ENCODE data around the gene TFCP2L1. TPM values are rescaled to one million over a fixed set of nuclear protein-coding genes. Genes with fewer than 3 reads are reported as not detected.

The TFCP2L1 gene
- total RNA-seq (2014; rRNA removed; shearing (Covaris generic)): 0.04 and 0.05 TPM in 2 replicates

GRCh38 chr2:121284463-121285449 lies at the start of gene TFCP2L1:
TFCP2L1 (minus strand) TSS chr2:121285202; CDS start chr2:121285109, 93 bp downstream.

Other genes with a start within 250 kb of the TFCP2L1 start
- not detected in 2 replicates for gene RNU4ATAC, start 245.7 kb upstream of the TFCP2L1 start, total RNA-seq (2014; rRNA removed; shearing (Covaris generic))